NCI-H2196 treated with DMSO at 0.1 percent for 48 hours (cell line): ENCODE results near the gene HDGFL2.

ENCODE experiments used
- DNase-seq: peaks from one replicate; lab custom pipeline; 2025; ENCODE audit not compliant: unreplicated experiment; lab: John Stamatoyannopoulos, UW

HDGFL2 gene

GRCh38 chr19:4472174-4472974 lies at the start of gene HDGFL2:
HDGFL2 (plus strand) TSS chr19:4472297; CDS start chr19:4472351, 54 bp downstream.
- no peak for DNase-seq

- DNase-seq: no peak
Observed at GRCh38 chr19:4423416-4424126, 48.5 kb upstream of the HDGFL2 start.

- DNase-seq: no peak
Observed at GRCh38 chr19:4425537-4425936, 46.6 kb upstream of the HDGFL2 start.

GRCh38 chr19:4428326-4428975 lies 43.6 kb upstream of the HDGFL2 start:
- no peak for DNase-seq

GRCh38 chr19:4429256-4429655 lies 42.8 kb upstream of the HDGFL2 start:
- DNase-seq: no peak

GRCh38 chr19:4429771-4430171 lies 42.3 kb upstream of the HDGFL2 start:
- no peak for DNase-seq

- no peak for DNase-seq
Observed at GRCh38 chr19:4430760-4431159, 41.3 kb upstream of the HDGFL2 start.

GRCh38 chr19:4431296-4431695 lies 40.8 kb upstream of the HDGFL2 start:
- DNase-seq: no peak

- no peak for DNase-seq
Observed at GRCh38 chr19:4431808-4432674, 40.1 kb upstream of the HDGFL2 start.

- DNase-seq: no peak
Observed at GRCh38 chr19:4432918-4433506, 39.1 kb upstream of the HDGFL2 start.

- no peak for DNase-seq
Observed at GRCh38 chr19:4434391-4434790, 37.7 kb upstream of the HDGFL2 start.

GRCh38 chr19:4436231-4436630 lies 35.9 kb upstream of the HDGFL2 start:
- DNase-seq: no peak

- no peak for DNase-seq
Observed at GRCh38 chr19:4437103-4437502, 35.0 kb upstream of the HDGFL2 start.

- no peak for DNase-seq
Observed at GRCh38 chr19:4439243-4439642, 32.9 kb upstream of the HDGFL2 start.

- DNase-seq: no peak
Observed at GRCh38 chr19:4441994-4442818, 29.9 kb upstream of the HDGFL2 start.

GRCh38 chr19:4442819-4443146 lies 29.3 kb upstream of the HDGFL2 start:
- no peak for DNase-seq

- DNase-seq: no peak
Observed at GRCh38 chr19:4443188-4443587, 28.9 kb upstream of the HDGFL2 start.

- DNase-seq: no peak
Observed at GRCh38 chr19:4443966-4444764, 27.9 kb upstream of the HDGFL2 start.
